ENCODE results near the gene MEIS2. TPM values are rescaled to one million over a fixed set of nuclear protein-coding genes. Genes with fewer than 3 reads are reported as not detected.
A peak's percentile ranks its signal among the peaks of the same experiment; 100 is the strongest.

MEIS2 gene
- total RNA-seq, 1 donor from 2014 or later, result 9.1 TPM

DNA sequence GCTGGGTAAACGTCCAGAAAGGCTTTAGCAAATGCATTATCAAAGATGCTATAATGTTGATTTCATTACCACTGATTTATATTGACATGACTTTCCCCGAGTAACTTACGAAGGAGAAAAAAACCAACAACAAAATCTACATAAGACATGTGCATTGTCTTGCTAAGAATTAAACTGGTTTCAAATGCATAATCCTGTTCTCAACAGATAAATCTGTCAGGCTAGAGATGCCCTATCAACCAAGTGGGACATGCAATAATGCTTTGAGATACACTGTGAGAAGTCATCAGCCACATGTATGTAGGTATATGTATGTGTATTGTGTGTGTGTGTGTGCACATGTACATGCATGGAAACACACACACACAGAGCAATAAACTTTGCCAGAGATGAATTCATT, 195.6 kb downstream of the MEIS2 start:
- DNase-seq (ENCODE audit: low spot score), result no peak
- ATAC-seq, result no peak

DNA sequence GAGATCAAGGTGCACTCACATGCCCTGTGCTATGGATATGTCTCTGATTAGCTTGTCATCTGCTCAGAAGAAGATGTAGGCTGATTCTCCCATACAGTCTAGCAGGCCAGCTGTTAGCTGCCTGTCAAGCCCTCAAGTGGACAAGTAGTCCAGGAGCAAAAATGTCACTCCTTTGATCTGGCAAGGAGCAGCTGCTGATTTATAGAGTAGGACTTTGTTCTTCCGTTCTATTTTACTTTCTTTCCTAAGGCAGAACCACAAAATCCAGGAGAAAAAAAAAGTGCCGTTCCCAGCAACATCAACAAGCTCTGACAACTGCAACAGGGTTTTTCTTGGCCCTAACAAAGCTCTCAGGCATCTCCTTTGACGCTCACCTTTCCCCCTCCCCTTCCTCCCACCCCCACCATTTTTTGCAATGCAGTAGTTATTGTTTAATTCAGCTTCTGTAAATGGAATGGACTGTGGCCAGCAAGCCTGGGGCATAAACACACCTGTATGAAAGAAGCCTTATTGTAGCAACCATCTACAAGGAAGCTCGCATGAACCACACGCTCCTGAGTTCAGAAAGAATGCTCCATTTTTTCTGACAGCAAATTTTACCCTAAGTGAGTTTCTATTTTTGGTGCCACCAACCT, 196.3 kb downstream of the MEIS2 start:
- no peak for ATAC-seq
- no peak for DNase-seq (ENCODE audit: low spot score)

DNA sequence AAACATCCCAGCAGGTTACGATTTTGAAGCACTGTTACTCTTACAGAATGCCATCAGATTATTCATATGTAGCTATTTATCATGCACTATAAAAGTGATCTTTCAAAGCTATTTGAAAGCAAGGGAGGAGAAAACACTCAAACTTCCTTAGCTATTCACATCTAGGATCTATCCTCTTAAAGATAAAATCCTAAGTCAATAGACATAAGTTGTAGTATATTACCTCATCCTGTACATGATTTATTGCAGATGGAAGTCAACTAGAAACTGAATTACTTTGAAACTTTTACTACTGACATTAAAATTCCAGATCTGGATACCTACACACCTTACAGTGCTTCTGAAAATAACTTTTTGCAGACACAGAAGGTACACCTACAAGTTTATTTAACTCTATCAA, 197.2 kb downstream of the MEIS2 start:
- no peak for ATAC-seq
- DNase-seq (ENCODE audit: low spot score), result no peak

DNA sequence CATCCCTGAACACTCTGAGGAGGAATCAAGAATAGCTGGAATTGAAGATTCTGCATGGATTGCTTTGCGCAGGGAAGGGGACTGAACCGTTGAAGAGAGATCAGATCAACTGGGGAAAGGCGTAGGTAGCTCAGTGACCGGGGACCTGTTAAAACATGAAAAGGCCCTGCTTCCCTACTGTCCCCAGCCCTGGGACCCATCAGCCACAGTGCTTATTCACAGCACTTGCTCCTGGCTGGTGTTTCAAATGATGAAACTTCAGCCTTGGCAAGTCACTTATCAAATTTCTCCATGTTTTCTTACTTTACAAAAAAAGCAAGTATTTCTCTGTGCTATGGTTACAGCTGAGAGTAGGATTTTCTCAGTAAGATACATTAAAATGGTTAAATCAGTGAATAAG, 199.3 kb downstream of the MEIS2 start:
- ATAC-seq, result no peak
- no peak for DNase-seq (ENCODE audit: low spot score)

DNA sequence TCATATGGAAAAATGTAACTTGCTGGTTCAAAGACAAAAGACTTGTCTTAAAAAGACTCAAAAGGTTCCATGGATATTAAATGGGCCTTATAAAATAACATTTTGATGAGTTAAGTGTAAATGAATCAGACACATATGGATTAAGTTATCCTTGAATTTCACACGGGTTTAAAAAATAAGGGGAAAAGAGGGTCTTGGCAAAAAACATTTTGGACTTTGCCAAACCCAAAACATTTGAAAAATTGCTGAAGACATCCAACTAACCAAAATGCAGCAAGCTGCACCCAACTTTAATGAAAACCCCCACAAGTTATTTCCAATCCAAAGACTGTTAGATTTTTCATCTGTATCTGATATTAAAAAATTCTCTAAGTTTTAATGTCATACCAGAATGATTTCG, 200.7 kb downstream of the MEIS2 start:
- DNase-seq (ENCODE audit: low spot score), result no peak
- no peak for ATAC-seq

DNA sequence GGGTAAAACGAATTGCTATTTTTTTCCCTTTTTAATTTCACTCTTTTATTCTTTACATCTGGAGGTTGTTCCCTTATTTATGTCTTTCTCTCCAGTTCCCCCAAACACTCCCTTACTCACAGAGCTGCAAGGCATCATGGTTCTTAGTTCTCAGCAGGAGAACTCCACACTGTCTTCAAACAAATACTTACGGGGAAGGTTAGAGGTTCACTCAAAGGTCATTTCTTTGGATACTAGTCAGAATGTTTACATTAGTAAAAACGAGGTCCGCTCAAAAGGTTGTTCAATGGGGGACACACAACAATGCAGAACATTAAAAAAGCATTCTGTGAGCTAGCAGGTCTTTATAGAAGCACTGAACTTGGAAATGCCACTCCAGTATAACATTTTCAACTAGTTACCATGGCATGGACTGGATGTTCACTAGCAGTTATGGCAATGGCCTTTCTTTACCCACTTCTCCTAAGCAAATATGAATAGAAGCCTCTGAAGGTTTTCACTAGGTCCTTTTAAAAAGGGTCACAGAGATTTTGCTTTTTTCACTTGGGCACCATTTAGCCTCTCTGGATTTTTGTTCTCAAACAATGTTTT, 201.7 kb downstream of the MEIS2 start:
- DNase-seq (ENCODE audit: low spot score) (no peak), ATAC-seq (no peak)

DNA sequence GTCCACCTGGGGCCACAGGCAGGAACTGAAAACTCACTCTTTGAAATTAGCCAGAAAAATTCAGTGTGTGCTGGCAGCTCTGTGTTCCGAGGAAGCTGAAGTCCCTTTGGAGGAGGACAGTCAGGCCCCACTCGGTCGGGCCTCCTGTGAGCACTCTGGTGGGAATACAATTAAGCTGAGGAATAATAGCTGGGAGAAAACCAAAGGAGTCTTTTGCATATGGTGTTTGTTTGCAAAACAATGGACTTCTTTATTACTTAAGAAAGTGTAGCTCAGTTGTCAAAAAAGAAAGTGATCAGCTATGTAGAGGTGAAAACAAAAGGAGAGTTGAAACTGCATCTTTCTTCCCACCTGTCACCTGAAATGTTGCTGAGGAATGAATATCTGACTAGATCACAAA, 202.5 kb downstream of the MEIS2 start:
- ATAC-seq (no peak), DNase-seq (ENCODE audit: low spot score) (no peak)

DNA sequence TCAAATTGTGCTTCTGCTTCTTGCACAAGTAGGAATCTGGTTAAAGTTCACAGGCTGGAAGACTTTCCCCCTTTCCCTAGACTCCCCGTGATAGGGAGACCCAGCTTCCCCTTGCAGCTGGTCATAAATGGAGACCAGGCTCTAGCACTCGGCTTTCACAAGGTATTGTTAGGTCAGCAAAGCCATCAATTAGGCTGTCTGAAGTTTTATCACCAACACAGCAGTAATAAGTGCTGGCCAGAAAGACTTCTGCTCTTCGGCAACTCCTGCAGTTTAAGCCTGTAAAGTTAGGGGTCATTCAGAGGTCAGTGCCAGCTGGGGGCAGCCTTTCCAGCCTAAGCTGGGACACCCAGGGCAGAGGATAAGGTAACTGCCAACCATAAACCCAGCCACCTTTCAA, 203.4 kb downstream of the MEIS2 start:
- ATAC-seq, result peak; percentile 42

DNA sequence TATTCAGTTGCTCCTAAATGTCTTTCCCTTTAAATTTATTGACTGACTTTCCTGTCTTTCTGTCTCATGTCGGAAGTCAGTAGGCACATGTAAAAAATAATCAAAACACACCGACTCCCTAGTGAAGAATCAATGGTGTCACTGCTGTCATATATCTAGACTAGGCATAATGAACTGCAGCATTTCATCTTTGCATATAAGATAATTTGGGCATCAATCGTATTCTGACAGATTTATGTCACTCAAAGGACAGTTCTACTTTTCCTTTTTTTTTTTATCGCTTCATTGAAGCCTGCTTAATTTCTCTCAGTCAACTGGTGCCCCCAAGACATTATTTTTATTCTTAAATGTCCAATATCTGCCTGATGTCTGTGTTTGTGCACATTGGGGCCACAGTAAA, 206.3 kb downstream of the MEIS2 start:
- ATAC-seq (no peak), DNase-seq (ENCODE audit: low spot score) (no peak)

More for the DNA sequence above, 203.4 kb downstream of the MEIS2 start:
- DNase-seq (ENCODE audit: low spot score), result no peak

DNA sequence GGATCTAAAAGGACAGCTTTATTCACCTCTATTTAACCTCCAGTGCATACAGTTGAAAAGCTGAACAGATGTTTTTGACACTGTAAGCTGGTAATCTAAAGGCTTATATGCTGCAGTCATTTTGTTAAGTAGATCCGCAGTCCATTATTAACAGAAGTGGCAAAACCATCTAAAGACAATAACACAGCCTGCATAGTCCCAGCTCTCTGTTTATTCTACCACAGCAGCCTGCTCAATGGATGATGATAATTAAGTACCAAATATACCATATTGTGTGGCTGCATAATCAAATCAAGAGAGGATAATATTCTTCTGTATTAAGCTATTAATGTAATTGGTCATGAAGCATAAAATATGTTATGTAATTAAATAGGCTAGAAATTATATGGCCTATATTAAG, 207.1 kb downstream of the MEIS2 start:
- no peak for ATAC-seq
- DNase-seq (ENCODE audit: low spot score), result no peak

DNA sequence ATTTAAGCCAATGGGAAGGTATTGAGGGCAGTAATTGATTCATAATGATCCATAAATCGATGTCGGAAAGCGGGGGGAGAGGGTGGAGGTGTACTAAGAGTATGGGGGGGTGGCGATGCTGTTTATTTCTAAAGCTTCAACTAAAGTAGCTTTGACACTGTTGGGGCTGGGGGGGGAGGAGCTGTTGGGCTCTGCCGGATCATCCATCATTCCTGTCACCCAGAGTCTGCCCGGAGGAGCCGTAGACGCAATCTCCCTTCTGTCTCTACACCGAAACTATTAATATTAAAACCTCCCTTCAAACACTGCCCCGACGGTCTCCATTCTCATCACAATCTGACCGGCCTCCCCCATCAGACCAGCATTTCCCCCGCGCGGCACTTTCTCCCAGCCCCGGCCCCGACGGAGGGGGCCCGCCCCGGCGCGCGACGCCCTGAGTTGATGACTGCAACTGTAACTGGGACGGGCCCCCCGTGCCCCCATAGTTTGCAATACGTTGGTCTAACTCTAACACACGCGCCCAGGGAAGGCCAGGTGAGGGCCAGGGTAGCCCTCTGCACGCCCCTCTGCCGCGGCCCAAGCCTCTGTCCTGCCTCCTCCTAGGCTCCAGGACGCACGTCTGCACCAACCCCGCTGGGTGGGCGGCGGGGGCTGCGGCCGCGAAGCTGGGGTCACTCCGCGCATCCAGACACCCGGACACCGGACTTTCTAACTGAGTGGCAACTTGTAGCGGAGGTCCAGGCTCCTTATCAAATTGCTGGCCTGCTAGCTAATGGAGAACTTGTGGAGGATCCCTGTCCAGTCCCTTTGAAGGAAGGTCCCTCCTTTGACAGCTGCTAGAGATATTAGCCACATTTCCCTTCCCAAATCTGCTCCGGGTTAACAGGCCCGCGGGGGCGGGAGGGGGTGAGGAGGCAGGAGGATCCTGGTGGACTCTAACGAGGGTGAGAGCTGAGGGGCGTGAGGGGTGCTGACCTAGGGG, 212.0 kb downstream of the MEIS2 start:
- DNase-seq (ENCODE audit: low spot score) (no peak), ATAC-seq (peak; percentile 43)

DNA sequence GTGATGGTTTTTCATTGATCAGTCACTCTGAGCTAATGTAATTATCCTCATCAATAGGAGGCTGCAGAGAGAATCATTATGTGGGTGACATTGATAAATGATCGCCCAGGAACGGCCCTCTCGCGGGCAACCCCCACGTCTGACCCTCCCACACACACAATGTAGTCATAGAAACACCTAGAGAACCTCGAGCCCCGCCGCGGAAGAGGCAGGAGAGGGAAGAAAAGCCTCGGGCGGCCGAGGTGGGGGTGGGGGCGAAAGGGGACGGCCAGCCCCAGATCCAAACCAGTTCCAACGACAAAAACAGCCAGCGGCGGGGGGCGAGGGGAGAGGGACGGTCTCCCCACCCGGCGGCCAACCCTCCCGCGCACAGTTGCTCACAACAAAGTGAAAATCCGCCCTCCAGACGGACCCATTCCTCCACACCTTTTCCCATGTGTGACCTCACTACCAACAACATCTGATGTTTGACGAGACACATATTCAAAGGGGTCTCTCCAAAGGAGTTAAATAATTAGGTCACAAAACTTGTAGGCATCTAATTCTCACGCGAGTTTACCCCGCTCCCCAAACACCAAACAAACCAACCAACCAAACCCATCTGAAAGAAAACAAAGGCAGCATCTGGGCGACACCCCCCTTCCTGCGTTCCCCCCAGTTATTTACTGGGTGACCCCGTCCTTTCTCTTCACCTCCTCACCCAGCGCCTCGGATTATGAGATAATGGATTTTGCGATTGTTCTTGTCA, 213.0 kb downstream of the MEIS2 start:
- DNase-seq (ENCODE audit: low spot score) (no peak), ATAC-seq (no peak)

DNA sequence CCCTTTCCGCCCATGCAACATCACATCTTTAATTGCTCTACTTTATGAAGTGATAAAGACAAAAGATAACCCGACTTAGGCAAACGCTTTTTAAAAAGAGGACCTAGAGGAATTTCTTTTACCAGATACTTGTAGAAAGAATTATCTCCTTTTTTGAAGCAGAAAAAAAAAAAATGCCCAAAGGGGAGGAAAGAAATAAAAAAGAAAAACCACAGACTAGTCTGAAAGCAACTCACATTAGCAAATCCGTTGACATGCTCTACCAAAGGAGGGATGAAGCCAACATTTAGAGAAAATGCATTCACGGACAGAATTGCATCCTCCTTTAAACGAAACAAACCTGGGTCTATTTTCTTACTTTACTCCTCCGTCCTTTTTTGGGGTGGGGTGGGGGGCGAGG, 213.6 kb downstream of the MEIS2 start:
- DNase-seq (ENCODE audit: low spot score), result no peak

DNA sequence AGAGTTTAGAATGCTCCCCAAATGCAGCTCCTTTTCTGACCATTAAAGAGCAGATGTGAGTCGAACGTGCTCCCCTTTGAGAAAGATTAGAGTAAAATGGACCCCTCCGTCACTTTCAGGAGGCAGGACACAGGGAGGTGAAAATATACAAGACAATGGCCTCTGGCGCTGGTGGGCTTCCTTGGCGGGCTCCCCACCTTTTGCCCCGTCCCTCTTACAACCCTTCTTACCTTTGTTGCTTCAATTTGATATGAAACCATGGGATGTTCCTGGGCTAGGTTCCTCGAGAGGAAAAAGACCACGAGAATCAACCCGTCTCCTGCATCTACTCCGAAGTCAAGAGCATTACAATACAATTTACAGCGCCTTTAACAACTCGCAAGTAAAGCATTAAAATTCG, 214.2 kb downstream of the MEIS2 start:
- ATAC-seq (no peak), DNase-seq (ENCODE audit: low spot score) (no peak)

More for the DNA sequence above, 213.6 kb downstream of the MEIS2 start:
- ATAC-seq, result no peak

DNA sequence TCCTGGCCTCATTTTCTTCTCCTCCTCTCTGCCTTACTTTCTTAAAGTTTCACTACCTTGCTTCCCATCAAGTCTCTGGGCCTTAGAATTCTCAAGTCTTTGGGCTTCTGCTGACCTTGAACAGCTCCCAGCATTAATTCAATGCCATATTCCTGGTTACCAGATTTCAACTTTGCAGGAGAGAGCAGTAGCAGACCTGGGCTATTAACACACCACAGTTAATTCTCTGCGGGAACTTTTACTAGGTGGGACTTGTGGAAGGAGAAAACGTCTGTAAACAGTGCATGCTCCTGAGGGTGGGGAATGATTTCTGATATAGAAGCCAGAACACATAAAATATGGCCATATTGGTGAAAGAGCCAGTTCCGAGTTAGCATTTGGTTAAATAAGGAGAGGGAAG, 214.6 kb downstream of the MEIS2 start:
- no peak for ATAC-seq
- no peak for DNase-seq (ENCODE audit: low spot score)

DNA sequence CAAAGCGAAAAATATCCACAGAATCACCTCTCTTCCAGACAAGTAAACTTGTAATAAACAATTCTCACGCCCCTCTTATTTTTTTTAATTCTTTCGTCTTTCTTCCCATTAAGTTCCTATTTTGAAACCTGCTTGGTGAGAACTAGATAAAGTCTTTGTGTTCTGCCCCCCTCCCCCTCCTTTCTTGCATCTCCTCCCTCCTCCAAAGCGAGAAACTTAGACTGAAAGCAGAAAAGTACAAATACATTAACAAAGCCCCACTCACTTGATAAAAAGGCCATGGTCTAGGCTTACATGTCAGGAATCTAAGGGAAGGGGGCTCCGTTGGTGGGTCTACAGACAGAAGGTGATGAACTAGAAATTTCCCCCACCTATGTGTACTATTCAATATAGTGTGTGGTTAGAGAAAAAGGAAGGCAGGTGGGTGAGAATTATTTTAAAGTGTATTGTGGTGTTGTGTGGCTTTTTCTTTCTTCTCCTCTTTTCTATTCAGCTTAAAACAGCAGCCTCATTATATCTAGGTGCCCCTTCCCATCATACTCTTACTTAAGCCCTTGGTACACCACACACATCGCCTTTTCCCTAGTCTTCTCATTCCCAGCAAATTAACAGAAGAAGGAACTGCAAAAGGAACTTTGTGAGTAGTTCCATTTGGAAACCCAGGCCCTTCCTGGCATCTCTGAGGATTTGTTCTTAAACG, 215.3 kb downstream of the MEIS2 start:
- DNase-seq (ENCODE audit: low spot score) (no peak), ATAC-seq (no peak)

DNA sequence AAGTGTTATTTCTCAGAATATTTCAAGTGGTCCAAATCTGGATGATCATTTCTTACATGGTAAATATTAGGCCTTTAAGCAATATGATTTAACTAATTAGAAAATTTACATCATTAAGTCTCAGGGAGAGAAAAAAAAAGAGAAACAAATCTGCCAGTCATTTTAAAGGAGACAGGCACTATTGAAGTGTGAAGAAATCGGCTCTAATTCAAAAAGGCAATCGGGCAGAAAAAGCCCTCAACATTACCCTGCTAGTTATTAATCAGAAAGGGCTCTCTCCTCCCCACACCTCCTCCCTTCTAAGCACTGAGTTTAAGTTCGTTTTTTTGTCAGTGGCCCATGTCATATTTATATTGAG, 215.9 kb downstream of the MEIS2 start:
- DNase-seq (ENCODE audit: low spot score) (no peak), ATAC-seq (no peak)

DNA sequence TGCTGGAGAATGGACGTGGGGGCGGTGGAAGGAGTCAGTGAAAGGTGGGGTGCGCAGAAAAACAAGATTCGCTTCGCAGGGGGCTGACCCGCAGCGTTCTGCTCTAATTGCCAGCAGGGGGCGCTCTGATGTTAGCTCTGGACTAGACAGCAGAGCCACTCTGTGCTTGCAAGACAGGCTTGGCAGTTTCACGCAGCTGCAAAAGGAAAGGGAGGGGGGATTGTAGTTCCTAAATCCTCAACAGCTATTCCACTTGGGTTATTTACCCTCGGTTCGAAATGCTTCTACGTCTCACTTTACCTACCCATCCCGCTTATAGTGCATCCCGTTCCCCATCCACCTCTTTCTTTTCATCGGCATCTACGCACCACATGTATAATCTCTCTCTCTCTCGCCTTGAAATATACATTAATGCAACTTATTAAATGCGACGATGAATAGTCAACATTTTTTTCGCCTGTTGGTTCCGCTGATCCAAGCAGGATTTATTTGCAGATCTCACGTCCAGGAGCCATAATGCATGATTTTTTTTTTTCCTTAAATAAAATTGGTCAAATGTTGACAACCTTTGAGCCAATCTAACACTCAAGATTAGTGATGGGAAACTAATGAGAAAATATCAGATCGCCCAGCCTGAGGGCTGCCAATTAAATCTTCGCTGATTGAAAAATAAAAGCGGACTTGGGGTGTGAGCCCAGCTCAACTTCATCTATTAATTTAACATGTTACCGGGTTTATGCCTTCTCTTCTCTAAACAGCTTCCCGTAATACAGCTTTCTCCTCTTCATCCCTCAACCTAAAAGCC, 216.4 kb downstream of the MEIS2 start:
- peak; percentile 88 for ATAC-seq
- DNase-seq (ENCODE audit: low spot score), result peak; percentile 86

DNA sequence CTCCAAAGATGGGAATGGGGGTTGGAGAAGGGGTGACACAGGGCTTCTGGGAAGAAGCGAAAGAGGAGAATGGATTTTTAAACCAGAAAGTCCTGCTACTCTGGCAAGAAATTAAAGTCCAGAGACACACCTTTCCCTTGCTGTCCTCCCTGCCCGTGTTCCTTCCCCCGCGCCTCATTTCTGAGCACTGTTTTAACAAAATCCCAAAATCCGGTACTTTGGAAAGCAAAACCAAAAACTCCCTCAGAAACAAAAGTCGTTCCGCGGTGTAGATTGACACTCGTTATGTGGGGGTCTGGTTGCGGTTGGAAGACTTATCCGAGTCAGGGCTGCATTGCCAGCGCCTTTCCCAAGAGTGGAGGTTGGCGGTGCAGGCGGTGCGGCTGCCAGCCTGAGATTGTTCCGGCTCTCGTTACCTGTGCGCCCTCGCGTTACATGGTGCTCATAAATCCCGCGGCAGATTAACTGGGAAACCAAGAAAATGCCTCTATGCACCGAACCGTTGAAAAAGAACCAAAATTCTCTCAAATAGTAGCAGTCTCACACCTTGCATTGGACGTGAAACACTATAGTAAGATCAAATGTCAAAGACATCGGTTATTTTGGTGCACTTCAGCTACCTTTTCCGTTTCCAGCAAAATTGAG, 217.7 kb downstream of the MEIS2 start:
- DNase-seq (ENCODE audit: low spot score), result peak; percentile 68
- ATAC-seq, result peak; percentile 80

All from left lobe of liver (tissue), 2 donors.